ENCODE data around the gene DSCAML1.
"Not testable (repeated sequence)": the region's sequence is repeated elsewhere in the genome, so short reads cannot be mapped to it uniquely, and the experiment has no call there.

DSCAML1 gene

DNA sequence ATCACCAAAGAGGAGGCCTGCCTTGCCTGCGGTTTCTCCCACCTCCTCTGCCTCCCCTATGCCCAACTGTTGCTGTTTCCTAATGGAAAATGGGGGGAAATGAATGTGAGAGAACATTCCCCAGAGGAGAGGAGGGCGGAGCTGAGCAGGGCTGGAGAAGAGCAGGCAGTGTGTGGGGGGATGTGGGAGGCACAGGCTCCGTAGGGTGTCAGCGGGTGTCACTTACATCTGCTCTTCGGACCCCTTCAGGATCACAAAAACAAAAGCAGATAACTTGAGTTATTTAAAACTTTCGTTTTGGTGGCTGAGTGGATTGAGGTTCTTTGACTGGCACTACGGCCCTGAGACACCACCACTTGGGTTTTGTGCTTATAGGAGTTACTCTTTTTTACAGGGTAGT is 375.5 kb downstream of the DSCAML1 start:
- no peak for DNase-seq (ENCODE audit: low spot score)

GRCh38 chr11:117421041-117421440 is 376.0 kb downstream of the DSCAML1 start:
- no peak for DNase-seq (ENCODE audit: low spot score)

GRCh38 chr11:117420598-117420997 is 376.4 kb downstream of the DSCAML1 start:
- DNase-seq (ENCODE audit: low spot score) = no peak

DNA sequence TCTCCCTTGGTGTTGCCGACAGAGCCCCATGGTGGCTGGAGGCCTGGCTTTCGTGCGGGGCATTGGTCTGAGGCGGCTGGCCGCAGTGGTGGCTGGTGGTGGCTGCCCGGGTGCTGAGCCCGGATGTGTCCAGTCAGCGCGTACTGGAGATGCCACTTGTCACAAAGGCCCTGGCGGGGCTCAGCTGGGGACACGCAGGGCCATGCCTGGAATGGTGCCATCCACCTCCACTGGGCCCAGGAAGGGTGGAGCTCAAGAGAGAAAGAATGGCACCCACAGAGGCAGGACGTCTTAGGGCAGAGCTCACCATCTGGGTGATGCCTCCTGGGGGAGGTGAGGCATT is 376.9 kb downstream of the DSCAML1 start:
- DNase-seq (ENCODE audit: low spot score) = no peak

DNA sequence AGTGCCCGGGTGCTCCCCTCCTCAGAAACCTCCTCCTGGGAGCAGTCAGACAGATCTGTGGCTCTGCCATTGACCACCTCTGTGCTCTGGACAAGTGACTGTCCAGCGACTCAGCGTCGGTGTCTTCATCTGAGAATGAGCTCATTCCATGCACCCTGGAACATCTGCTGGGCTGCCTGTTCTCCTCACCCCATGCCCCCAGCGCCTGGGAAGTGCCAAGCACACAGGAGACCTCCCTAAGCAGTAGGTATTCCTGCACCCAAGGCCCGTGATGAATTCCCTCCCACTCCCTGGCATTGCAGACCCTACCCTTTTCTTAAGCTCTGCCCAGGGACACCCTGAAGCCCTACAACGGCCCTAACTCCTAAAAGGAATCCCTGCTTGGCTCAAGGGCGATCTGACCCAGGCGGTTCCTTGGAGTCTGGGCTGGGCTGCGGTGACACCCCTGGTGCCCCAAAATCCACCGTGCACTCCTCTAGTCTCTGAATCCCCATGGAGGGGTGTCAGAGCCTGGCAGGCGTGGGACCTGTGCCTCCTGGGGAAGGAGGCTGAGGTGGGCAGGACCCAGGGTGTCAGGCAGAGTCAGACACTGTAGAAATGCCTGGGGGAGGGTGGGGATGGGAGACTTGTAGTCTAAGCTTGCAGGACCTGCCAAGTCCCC is 377.4 kb downstream of the DSCAML1 start:
- no peak for DNase-seq (ENCODE audit: low spot score)

DNA sequence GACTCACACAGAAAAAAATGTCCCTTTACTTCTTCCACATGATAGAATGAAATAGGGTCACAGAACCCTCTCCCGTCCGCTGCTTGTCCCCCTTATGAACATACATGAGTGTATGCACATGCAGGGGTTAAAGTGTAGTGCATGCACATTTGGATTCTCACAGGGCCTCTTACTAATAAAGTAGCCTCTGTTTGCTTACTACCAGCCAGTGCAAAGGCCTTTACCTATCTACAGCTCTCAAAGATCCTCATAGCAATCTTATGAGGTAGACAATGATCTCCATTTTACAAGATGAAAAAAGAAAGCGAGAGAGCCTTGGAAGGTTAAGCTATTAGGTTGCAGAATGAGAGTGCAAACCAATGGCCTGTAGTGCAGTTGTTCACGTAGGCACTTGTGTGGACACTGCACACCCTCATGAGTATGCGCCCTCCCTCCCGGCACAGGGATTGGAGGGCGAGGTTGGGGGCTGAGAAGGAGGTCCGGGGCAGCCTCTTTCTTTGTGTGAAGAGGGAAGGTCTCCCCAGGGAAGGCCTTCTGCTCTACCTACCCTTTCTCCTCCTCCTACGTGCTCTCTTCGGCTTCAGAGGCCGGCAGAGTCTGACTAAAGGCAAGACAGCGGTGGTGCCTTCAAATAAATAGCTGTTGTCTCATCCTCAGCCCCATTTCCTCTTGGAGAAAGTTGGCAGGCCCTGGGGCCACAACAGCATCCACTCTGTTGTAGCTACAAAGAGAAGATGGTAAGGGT is 378.1 kb downstream of the DSCAML1 start:
- no peak for DNase-seq (ENCODE audit: low spot score)

GRCh38 chr11:117417856-117418255 is 379.2 kb downstream of the DSCAML1 start:
- no peak for DNase-seq (ENCODE audit: low spot score)

DNA sequence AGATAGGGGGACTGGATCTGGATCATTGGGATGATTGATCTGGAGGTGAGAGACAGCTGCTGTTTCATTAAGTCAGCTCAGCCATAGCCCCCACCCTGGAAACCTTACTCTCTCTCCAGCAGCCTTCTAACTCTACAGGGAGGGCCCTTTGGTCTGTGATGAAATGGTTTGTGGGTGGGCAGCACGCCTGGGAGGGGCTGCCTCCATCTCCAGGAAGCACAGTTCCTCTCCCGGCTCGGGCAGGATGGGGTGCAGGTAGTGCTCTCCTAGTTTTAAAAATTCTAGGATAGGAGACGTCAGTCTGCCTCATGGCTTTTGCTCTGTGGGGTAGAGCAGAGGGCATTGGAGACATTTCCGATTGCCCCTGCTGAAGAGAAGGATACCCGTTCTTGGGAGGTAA is 379.7 kb downstream of the DSCAML1 start:
- no peak for DNase-seq (ENCODE audit: low spot score)

- DNase-seq (ENCODE audit: low spot score) = no peak
Measured at GRCh38 chr11:117415358-117415896, 381.6 kb downstream of the DSCAML1 start.

GRCh38 chr11:117414724-117415123 is 382.3 kb downstream of the DSCAML1 start:
- DNase-seq (ENCODE audit: low spot score) = no peak

- DNase-seq (ENCODE audit: low spot score) = no peak
Measured at GRCh38 chr11:117413616-117414015, 383.4 kb downstream of the DSCAML1 start.

DNA sequence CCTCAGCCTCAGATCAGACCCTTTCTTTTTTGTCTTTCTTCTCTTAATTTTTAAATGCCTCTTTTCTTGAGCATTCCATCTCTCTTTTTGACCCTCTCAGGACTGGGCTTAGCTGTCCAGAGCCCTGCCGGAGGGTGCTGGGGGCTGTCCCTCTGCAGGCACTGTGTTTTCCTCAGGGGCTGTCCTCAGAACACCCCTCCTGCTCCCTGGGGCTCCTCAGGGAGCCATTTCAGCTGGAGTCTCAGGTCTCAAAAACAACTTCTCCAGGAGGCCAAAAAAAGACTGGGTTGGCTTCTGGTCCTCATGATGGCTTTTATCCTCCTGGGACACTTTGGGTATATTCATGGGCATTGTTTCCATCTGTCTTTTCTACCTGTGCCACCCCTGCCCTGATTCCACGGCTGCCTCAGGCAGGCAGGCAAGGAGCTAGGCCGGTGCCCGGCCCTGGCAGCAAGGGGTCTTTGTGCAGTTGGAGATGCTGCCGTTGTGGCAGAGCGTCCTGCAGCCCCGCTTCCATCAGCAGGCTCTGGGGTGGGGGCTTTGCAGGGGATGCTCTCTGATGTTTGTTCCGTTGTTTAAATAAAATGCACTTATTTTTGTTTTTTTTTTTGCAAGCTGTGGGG is 384.3 kb downstream of the DSCAML1 start:
- DNase-seq (ENCODE audit: low spot score) = no peak

- DNase-seq (ENCODE audit: low spot score) = no peak
Measured at GRCh38 chr11:117412176-117412575, 384.8 kb downstream of the DSCAML1 start.

DNA sequence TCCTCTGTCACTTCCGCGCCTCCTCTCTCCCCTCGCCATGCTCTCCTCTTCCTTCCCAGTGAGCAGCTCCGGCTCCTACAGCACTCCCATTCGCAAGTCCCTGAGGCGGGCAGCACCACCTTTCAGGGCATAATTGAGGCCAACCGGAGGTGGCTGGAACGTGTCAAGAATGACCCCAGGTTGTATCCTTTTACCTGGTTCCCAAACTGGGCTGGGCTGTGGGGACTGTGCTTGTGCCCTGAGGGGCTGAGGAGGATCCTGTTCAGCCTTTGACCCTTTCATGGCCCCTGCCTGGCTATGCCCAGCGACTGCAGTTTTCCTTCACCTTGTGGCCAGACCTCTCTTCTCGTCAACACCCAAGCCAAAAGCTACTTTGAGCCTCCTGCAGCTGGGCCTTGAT is 385.3 kb downstream of the DSCAML1 start:
- DNase-seq (ENCODE audit: low spot score) = no peak

GRCh38 chr11:117410861-117411710 is 385.9 kb downstream of the DSCAML1 start:
- no peak for DNase-seq (ENCODE audit: low spot score)

DNA sequence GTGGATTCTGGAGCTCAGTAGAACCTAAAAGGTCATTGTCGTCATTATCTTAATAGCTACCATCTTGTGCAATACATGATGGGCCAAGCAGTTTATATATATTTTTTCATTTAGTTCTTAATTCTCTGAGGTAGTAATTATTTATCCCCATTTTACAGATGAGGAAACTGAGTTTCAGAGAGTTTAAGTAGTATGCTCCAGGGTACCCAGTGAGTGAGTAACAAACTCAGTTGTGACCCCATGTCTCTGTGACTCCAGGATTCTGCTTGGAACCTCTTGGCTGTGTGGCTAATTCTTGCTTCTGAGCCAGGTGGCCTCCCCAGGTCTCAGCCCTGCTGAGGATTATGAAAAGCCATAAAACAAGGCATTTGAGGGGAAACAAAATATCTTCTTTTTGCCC is 386.8 kb downstream of the DSCAML1 start:
- DNase-seq (ENCODE audit: low spot score) = no peak

DNA sequence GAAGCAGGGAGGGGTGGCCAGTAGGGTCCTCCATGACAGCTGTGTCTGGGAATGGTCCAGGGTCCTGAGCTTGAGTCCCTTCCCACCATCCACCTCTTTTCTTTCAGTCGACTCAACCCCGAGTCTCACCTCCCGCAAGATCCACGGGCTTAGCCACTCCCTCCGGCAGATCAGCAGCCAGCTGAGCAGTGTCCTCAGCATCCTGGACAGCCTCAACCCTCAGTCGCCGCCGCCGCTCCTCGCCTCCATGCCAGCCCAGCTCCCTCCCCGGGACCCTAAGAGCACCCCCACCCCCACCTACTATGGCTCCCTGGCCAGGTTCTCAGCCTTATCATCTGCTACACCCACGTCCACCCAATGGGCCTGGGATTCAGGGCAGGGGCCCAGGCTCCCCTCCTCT is 387.5 kb downstream of the DSCAML1 start:
- DNase-seq (ENCODE audit: low spot score) = no peak

DNA sequence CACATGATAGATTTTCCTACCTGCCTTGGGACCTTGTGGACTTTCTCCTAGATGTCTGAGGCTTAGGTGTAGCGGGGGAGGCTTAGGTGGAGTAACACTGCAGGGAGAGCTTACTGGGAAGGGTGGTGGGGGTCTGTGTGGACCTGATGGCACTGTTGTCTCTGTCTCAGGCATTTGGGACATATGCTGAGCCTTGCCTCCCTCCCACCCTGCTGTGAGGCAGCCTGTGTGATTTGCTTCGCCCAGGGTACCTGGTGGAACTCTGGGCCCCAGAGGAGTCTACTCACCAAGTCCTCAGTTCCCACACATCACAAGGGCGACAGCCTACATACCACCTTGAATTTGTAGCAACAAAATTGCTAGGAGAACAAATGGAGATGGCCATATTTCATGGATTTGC is 388.7 kb downstream of the DSCAML1 start:
- DNase-seq (ENCODE audit: low spot score) = no peak

DNA sequence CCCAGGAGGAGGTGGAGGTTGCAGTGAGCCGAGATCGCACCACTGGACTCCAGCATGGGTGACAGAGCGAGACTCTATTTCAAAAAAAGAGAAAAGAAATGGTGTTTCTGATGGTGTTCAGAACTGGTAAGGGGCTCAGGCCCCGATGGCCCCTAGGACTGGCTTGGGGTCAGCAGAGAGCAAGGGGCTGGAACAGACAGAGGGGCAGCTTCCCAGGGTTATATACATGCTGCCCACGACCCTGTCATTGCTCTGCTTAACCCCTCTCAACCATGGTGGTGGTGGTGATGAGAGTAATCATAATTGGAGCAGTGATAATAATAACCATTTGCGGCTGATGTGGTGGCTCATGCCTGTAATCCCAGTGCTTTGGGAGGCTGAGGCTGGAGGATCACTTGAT is 390.0 kb downstream of the DSCAML1 start:
- DNase-seq (ENCODE audit: low spot score) = no peak

DNA sequence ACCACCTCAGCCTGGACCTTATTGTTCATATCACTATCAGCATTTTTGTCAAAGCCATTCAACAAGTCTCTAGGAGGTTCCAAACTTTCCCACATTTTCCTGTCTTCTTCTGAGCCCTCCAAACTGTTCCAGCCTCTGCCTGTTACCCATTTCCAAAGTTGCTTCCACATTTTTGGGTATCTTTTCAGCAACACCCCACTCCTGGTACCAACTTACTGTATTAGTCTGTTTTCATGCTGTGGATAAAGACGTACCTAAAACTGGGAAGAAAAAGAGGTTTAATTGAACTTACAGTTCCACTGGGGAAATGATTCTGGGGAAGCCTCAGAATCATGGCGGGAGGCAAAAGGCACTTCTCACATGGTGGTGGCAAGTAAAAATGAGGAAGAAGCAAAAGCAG is 391.1 kb downstream of the DSCAML1 start:
- DNase-seq (ENCODE audit: low spot score) = not testable (repeated sequence)

- not testable (repeated sequence) for DNase-seq (ENCODE audit: low spot score)
Measured at GRCh38 chr11:117399100-117399840, 397.7 kb downstream of the DSCAML1 start.

- not testable (repeated sequence) for DNase-seq (ENCODE audit: low spot score)
Measured at GRCh38 chr11:117398618-117399017, 398.4 kb downstream of the DSCAML1 start.
